ENCODE data around the gene LRRD1. TPM values are rescaled to one million over a fixed set of nuclear protein-coding genes. Genes with fewer than 3 reads are reported as not detected.

Gene LRRD1
- total RNA-seq, 1 donor from 2014 or later = 0.43 TPM

Small RNA genes within 50 kb of the gene (microRNA-seq; reads per million reads assigned to microRNA genes)
- gene MIR1285-1 = not detected

Other genes with a start within 250 kb of the LRRD1 start
- 36.2 TPM for gene AKAP9, start 238.3 kb downstream of the LRRD1 start, total RNA-seq
- gene CYP51A1, start 44.7 kb downstream of the LRRD1 start, total RNA-seq = 32.6 TPM
- 29.3 TPM for gene KRIT1, start 66.8 kb upstream of the LRRD1 start, total RNA-seq
- gene ANKIB1, start 66.8 kb upstream of the LRRD1 start, total RNA-seq = 59.4 TPM

All from cardiac septum (tissue), 1 donor.